Stimulated activated naive B cell treated with anti-CD40 and anti-IgM and Interleukin-4, amounts not matched to agents 10 μg/mL and 1 μg/mL and 100 μg/mL, for 72 hours (primary cell): ENCODE data around the gene SHISA9.

Experiments used
- ATAC-seq, 2 donors: fragments of 150-1000 bp; cut with Tn5 transposase; replicated peaks; 2 replicates each; pipeline ENCODE4 v1.10.0; 2021; ENCODE audit warnings: moderate library complexity in 1 of 2
- DNase-seq: peaks from one replicate; pipeline ENCODE4 v3.0.0; 2021
- H3K27ac Mint-ChIP-seq: one replicate; pipeline ENCODE4 v1.8.0; 2022; ENCODE audit warnings: mild to moderate bottlenecking, mixed read lengths
- H3K27me3 Mint-ChIP-seq, 2 donors: one replicate each; pipeline ENCODE4 v1.8.0; 2022; ENCODE audit warnings: mixed read lengths in 2 of 2
- H3K36me3 Mint-ChIP-seq, 2 donors: one replicate each; pipeline ENCODE4 v1.8.0; 2022; ENCODE audit warnings: mixed read lengths in 2 of 2, mild to moderate bottlenecking in 1 of 2
- H3K4me1 Mint-ChIP-seq, 2 donors: one replicate each; pipeline ENCODE4 v1.8.0; 2022; ENCODE audit warnings: mixed read lengths in 2 of 2, mild to moderate bottlenecking in 1 of 2
- H3K4me3 Mint-ChIP-seq, 2 donors: one replicate each; pipeline ENCODE4 v1.8.0; 2022; ENCODE audit warnings: mild to moderate bottlenecking in 2 of 2, mixed read lengths in 2 of 2, moderate library complexity in 1 of 2
- H3K9me3 Mint-ChIP-seq, 2 donors: one replicate each; pipeline ENCODE4 v1.8.0; 2022; ENCODE audit warnings: mixed read lengths in 2 of 2, mild to moderate bottlenecking in 1 of 2

The SHISA9 gene

GRCh38 chr16:13229039-13229438, 327.6 kb downstream of the SHISA9 start:
- DNase-seq, result no peak
- ATAC-seq, result no peak
- no peaks in the 10 kb centered on the region for H3K27me3 Mint-ChIP-seq
- no peak overlapping the region for H3K27ac Mint-ChIP-seq
- H3K4me1 Mint-ChIP-seq, result no peaks in the 10 kb centered on the region
- H3K36me3 Mint-ChIP-seq, result no peaks in the 10 kb centered on the region
- no peak overlapping the region for H3K4me3 Mint-ChIP-seq
- H3K9me3 Mint-ChIP-seq, result peaks cover 3 to 6% of the 10 kb centered on the region in 2 donors

DNA sequence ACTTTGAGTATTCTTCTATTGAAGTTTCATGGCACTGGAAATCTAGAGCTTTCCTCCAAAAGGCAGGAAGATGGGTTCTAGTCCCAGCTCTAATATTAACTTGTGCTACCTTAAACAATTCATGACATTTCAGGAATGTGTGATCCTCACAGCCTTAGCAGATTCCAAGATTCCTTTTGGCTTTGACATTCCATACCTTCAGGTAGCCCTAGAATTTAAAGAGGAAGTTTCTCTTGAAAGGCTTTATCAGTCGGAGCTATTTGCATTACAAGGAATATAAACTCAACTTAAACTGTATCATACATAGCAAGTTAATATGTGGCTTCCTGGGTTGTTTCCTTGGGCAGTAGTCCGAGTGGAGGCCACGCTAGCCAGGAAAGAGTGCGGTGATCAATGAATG, 330.0 kb downstream of the SHISA9 start:
- no peaks in the 10 kb centered on the region for H3K36me3 Mint-ChIP-seq
- no peak for ATAC-seq
- H3K9me3 Mint-ChIP-seq, result peaks cover 5 to 6% of the 10 kb centered on the region in 2 donors
- no peak overlapping the region for H3K27ac Mint-ChIP-seq
- no peak for DNase-seq
- H3K4me1 Mint-ChIP-seq, result no peaks in the 10 kb centered on the region
- H3K4me3 Mint-ChIP-seq, result no peak overlapping the region
- H3K27me3 Mint-ChIP-seq, result no peaks in the 10 kb centered on the region

- Mint-ChIP-seq H3K27ac (no peak overlapping the region), H3K27me3 (no peaks in the 10 kb centered on the region), H3K4me3 (no peak overlapping the region), H3K9me3 (peaks cover 5 to 6% of the 10 kb centered on the region in 2 donors), H3K36me3 (no peaks in the 10 kb centered on the region), H3K4me1 (no peaks in the 10 kb centered on the region)
- DNase-seq (no peak), ATAC-seq (no peak)
Measured at GRCh38 chr16:13234999-13235398, 333.6 kb downstream of the SHISA9 start.

DNA sequence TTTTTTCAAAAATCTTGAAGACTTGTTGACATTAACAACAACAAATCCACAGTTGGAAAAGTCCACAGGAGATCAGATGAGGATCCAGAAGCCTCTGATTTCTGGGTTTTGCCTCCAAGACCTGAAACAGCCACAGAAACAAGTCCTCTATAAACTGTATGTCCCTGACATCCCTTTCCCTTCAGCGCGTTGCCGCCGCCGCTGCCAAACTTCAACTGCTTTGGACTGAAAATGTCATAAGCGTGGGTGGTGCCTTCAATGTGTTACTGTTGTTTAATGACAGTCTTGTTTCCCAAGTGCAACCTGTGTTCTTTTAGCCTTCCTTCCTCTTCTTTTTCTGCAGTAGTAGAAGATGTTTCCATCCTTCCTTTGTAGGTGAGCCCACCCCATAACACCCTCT, 334.9 kb downstream of the SHISA9 start:
- no peaks in the 10 kb centered on the region for H3K27me3 Mint-ChIP-seq
- DNase-seq (no peak), ATAC-seq (no peak)
- no peaks in the 10 kb centered on the region for H3K4me1 Mint-ChIP-seq
- no peak overlapping the region for H3K27ac Mint-ChIP-seq
- peaks cover 0 to 7% of the 10 kb centered on the region in 2 donors for H3K9me3 Mint-ChIP-seq
- H3K4me3 Mint-ChIP-seq, result no peak overlapping the region
- no peaks in the 10 kb centered on the region for H3K36me3 Mint-ChIP-seq

DNA sequence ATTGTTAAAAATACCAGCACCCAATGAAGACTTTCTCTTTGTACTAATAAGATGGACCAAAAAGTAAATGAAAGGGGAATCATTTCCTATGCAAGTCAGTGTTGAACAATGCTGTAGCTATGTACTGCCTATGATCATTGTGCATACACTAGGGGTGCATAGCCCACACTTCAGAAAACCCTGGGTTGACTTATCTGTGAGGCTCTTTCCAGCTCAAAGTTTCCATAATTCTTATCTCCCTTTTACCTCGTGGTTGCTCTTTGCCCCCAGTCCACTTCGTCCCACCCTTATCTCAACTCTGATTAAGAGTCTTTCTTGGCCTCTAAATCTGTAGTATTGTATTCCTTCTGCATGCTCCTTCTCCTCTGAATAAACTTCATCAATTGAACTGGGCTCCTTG, 336.8 kb downstream of the SHISA9 start:
- no peak overlapping the region for H3K27ac Mint-ChIP-seq
- no peak for DNase-seq
- no peak overlapping the region for H3K4me3 Mint-ChIP-seq
- peaks cover 0 to 7% of the 10 kb centered on the region in 2 donors for H3K9me3 Mint-ChIP-seq
- no peak for ATAC-seq
- no peaks in the 10 kb centered on the region for H3K36me3 Mint-ChIP-seq
- H3K4me1 Mint-ChIP-seq, result no peaks in the 10 kb centered on the region
- H3K27me3 Mint-ChIP-seq, result no peaks in the 10 kb centered on the region

DNA sequence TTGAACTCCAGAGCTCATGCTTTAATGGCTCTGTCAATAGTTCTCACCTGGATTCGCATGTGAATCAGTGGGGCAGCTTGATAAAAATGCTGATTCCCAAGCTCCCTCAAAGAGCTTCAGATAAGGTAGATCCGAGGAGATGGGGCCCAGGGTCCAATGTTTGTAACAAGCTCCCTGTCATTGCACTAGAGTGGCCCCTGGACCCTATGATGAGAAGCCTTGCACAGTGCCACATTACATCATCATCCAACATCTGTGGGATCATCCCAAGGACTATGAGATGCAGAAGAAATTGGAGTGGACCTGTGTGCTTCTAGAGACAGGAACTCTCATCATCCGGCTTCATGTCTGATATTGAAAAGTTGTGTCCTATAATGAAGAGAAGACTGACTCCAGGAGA, 340.8 kb downstream of the SHISA9 start:
- Mint-ChIP-seq H3K4me3 (no peak overlapping the region), H3K36me3 (no peaks in the 10 kb centered on the region), H3K27ac (no peak overlapping the region), H3K27me3 (no peaks in the 10 kb centered on the region), H3K4me1 (no peaks in the 10 kb centered on the region), H3K9me3 (peaks cover 0 to 2% of the 10 kb centered on the region in 2 donors)
- ATAC-seq, result no peak
- no peak for DNase-seq

DNA sequence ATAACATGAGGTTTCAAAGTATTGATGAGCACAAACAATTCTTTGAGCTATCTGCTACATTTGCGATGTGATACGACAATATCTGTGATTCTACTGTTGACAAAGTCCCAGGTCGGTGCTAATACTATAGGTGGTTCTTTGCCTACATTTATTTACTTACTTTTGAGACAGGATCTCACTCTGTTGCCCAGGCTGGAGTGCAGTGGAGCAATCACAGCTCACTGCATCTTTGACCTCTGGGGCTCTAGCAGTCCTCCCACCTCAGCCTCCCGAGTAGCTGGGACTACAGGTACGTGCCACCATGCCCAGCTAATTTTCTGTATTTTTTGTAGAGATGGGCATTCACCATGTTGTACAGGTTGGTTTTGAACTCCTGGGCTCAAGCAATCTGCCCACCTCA, 343.4 kb downstream of the SHISA9 start:
- Mint-ChIP-seq H3K36me3 (no peaks in the 10 kb centered on the region), H3K27me3 (no peaks in the 10 kb centered on the region), H3K27ac (no peak overlapping the region)

DNA sequence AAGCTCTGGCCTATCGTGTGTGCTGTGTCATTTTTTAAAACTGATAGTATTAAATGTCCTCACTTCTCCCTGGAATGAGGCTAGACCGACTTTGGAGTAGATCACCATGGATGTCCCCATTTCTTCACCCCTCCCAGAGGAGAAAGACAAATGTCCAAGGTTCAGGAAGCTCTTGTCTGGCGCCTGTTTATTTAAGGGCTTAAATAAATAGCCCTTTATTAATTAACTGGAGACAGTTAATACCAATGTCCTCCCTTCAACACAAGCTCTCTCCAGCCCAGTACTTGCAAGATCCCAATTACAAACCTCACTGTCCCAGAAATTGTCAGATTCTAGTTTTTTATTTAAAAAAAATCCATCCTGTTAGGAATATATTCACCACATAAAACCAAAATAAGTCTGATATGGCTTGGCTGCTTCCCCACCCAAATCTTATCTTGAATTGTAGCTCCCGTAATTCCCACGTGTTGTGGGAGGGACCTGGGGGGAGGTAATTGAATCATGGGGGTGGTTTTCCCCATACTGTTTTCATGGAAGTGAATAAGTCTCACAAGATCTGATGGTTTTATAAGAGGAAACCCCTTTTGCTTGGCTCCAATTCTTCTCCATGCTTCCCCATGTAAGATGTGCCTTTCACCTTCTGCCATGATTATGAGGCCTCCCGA, 344.4 kb downstream of the SHISA9 start:
- H3K27ac Mint-ChIP-seq, result no peak overlapping the region
- H3K27me3 Mint-ChIP-seq, result no peaks in the 10 kb centered on the region
- no peaks in the 10 kb centered on the region for H3K9me3 Mint-ChIP-seq
- no peaks in the 10 kb centered on the region for H3K36me3 Mint-ChIP-seq
- ATAC-seq, result no peak
- no peak for DNase-seq
- no peaks in the 10 kb centered on the region for H3K4me1 Mint-ChIP-seq
- H3K4me3 Mint-ChIP-seq, result no peak overlapping the region

More for the DNA sequence above, 343.4 kb downstream of the SHISA9 start:
- no peak overlapping the region for H3K4me3 Mint-ChIP-seq
- peaks cover 0 to 2% of the 10 kb centered on the region in 2 donors for H3K9me3 Mint-ChIP-seq
- ATAC-seq (no peak), DNase-seq (no peak)
- H3K4me1 Mint-ChIP-seq, result no peaks in the 10 kb centered on the region

DNA sequence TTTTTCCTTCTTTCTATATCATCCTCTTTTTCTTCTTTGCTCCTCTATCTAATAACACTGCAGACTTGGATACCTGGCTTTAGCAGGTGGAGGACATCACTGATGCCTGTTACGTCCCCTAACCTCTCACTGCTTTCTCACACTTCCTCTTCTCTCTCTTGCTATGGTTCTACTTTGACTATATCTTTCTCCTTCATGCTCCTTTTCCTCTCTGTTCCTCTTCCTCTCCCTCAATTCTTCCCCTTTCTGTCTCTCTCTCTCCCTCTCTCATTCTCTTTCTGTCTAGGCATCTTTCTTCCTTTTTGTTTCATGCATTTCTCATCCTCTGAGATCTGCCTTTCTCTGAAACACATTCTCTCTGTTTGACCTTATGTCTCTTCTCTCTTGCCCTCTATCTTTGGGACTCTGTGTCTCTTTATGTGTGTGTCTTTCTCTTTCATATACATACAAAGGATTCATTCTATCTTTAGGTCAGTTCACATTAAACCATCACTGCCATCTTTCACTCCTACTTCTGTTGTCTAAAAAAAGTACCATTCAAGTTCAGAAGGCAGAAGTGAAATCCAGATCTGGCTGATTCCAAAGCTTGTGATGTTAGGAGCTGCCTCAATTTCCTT, 353.7 kb downstream of the SHISA9 start:
- peaks cover 5 to 6% of the 10 kb centered on the region in 2 donors for H3K4me1 Mint-ChIP-seq
- peak; percentile 73 to 91 for ATAC-seq
- H3K27ac Mint-ChIP-seq, result peak overlapping the region; percentile 2

DNA sequence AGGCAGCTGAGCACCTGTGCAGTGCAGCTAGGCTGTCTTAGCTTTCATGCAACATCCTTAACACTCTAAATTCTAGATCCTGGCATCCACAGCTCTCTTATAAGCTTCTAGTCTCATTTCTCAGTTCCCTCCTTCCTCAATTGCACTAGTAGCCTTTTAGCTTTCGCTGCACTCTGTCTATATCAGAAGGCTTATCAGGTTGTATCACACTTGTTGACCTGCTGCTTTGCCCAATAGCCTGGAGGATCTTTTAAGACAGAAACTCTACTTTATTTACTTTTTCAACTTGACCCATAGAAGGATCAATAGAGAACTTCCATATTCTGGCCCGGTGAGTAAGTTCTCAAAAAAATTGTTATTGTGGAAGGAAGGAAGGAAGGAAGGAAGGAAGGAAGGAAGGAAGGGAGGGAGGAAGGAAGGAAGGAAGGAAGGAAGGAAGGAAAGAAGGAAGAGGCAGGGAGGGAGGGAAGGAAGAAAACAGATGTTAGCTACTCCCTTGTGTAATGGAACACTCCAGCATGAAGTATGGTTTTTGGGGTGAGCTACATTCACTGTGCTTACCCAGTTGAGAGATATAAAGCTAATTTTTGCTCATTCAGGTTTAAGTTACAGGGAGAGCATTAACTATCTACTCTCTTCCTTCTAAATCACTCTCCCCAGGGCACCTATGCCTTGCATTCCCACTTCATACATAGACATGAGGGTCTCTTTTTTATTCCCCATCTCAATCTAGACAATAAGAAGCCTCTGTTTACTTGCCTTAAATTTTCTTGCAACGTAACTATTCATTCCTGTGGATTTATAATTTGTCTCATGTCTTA, 361.1 kb downstream of the SHISA9 start:
- Mint-ChIP-seq H3K27me3 (peaks cover 9 to 11% of the 10 kb centered on the region in 2 donors), H3K36me3 (peaks cover 0 to 2% of the 10 kb centered on the region in 2 donors), H3K4me1 (no peaks in the 10 kb centered on the region), H3K9me3 (peaks cover 14 to 22% of the 10 kb centered on the region in 2 donors), H3K27ac (no peak overlapping the region), H3K4me3 (no peak overlapping the region)
- ATAC-seq (no peak), DNase-seq (no peak)

More for the DNA sequence above, 353.7 kb downstream of the SHISA9 start:
- no peaks in the 10 kb centered on the region for H3K27me3 Mint-ChIP-seq
- H3K9me3 Mint-ChIP-seq, result peaks cover 5 to 17% of the 10 kb centered on the region in 2 donors
- no peak for DNase-seq
- H3K4me3 Mint-ChIP-seq, result no peak overlapping the region
- H3K36me3 Mint-ChIP-seq, result no peaks in the 10 kb centered on the region

DNA sequence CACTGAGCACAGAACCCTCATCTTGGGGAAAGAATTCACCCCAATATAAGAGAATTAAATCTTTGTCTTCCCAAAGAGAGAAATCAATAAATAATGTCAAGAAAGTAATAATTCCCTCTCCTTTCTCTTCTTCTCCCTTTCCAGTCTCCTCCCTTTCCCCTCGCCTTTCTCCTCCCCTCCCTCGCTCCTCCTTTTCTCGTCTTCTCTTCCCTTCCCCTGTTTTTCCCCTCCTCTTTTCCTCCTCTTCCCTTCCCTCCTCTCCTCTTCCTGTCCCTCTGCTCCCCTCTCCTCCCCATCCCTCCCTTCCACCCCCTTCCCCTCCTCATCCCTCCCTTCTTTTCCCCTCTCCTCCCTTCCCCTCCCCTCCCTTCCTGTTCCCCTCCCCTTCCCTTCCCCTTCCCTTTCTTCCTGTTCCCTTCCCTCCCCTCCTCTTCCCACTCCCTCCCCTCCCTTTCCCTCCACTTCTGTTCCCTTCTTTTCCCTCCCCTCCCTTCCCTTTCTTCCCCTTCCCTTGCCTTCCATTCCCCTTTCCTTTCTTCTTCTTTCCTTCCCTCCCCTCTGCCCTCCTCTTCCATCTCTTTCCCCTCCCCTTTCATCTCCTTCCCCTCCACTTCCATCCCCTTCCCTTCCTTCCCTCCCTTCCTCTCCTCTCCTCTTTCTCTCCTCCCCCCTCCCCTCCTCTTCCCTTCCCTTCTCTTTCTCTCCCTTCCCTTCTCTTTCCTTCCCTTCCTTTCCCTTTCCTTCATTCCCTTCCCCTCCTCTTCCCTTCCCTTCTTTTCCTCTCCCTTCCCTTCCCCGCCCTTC, 363.6 kb downstream of the SHISA9 start:
- Mint-ChIP-seq H3K27ac (no peak overlapping the region), H3K4me1 (no peaks in the 10 kb centered on the region), H3K9me3 (peaks cover 13% of the 10 kb centered on the region in 2 donors), H3K27me3 (peaks cover 9 to 23% of the 10 kb centered on the region in 2 donors), H3K4me3 (no peak overlapping the region), H3K36me3 (peaks cover 0 to 2% of the 10 kb centered on the region in 2 donors)
- no peak for ATAC-seq
- no peak for DNase-seq

DNA sequence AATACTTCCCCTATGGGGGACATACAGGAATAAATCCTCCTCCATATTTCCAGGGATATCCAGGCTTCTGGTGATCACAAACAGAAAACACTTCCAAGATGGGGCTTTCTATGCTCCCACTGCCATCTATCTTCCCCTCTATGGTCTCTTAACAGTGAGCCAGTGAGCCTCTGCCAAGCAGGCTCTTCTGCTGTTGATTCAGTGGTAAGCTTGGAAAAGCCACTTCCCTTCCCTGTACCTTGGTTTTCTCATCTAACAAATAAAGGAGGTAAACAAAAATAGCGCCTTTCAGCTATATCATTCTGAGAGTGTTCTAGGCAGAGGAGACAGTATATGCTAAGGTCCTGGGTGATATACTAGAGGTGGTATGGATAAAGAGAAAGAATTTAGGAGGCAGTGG, 368.0 kb downstream of the SHISA9 start:
- Mint-ChIP-seq H3K4me3 (no peak overlapping the region), H3K4me1 (no peaks in the 10 kb centered on the region), H3K27ac (no peak overlapping the region), H3K36me3 (no peaks in the 10 kb centered on the region), H3K27me3 (peaks cover 9 to 28% of the 10 kb centered on the region in 2 donors), H3K9me3 (peaks cover 2 to 9% of the 10 kb centered on the region in 2 donors)
- no peak for DNase-seq
- ATAC-seq, result no peak

DNA sequence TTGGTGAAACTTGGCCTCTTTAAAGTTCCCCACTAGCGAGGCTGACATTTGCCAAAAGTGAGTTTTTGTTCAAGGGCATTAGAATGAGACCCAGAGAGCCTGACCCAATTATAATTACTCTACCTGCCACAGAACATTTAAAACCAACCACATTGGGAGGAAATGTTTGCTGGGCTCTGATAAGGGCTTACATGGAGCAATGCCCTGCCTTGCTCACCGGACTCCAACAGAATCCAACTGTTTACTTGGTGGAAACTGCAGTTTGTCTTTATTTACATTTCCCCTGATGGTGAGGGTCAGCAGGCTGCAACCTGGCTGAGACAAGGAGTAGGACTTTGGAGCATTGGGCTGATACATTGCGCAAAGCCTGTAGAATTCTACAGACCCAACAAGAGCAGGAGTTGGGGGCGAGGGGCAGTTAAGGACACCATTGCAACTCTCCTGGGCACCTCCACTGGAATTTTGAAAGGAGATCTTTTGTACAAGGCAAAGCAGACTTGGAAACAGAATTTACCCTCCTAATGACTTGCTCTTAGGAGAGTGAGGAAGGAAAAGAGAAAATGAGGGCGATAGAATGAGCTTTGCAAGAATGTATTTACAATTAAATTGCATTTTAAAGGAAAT, 368.6 kb downstream of the SHISA9 start:
- H3K4me3 Mint-ChIP-seq, result no peak overlapping the region

GRCh38 chr16:13270602-13271001, 369.2 kb downstream of the SHISA9 start:
- ATAC-seq, result no peak
- no peak for DNase-seq
- Mint-ChIP-seq H3K9me3 (peaks cover 2 to 6% of the 10 kb centered on the region in 2 donors), H3K4me3 (no peak overlapping the region), H3K4me1 (no peaks in the 10 kb centered on the region), H3K27me3 (peaks cover 5 to 23% of the 10 kb centered on the region in 2 donors), H3K36me3 (no peaks in the 10 kb centered on the region), H3K27ac (no peak overlapping the region)

More for the DNA sequence above, 368.6 kb downstream of the SHISA9 start:
- peaks cover 2 to 9% of the 10 kb centered on the region in 2 donors for H3K9me3 Mint-ChIP-seq
- DNase-seq, result no peak
- H3K27me3 Mint-ChIP-seq, result peaks cover 9 to 28% of the 10 kb centered on the region in 2 donors
- H3K27ac Mint-ChIP-seq, result no peak overlapping the region
- no peak for ATAC-seq
- no peaks in the 10 kb centered on the region for H3K36me3 Mint-ChIP-seq
- no peaks in the 10 kb centered on the region for H3K4me1 Mint-ChIP-seq
